ENCODE data around the gene NKAIN4.

Gene NKAIN4

DNA sequence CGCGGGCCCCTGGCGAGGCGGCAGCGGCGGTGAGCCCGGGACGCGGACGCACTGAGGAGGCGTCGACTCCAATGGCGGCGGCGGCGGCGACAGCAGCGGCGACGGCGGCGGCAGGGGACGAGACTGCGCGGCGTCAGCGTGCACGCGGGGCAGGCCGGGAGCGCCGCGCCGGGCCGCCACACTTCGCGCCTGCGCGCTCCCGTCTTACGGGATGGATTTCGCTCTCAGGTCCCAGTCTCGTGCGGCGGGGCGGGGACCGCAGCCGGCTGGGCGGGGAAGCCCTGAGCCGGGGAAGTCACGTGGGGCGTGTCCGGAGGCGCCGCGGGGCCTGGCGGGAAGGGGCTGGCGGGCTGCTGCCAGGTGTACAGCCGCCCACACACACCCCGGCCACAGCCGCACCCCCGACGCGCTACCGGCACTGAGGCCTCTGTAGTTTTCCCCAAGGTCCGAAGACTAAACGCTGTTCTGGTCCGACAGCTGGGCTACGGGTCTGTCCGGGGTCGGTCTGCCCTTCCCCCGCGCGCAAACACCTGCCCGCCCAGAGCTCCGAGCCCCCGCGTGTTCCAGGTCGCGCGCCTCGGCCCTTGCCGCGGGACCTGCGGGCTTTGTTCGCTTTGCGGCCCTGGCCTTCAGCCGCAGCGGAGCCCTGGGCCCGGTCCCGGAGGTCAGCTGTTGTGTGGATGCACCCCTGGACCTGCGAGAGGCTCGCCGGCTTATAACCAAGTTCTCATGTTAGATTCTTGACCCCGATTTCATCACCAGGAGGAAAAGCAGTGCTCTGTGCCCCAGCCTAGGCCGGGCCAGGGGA, 38.0 kb downstream of the NKAIN4 start, which contains the start of gene YTHDF1:
TSS of gene YTHDF1 (minus strand) at position 91 of the 808 bp plus-strand sequence. CDS start 239 bp downstream, outside the sequence.
- peak; percentile 92 for DNase-seq

GRCh38 chr20:63215101-63216040, 38.9 kb downstream of the NKAIN4 start:
- peak; percentile 20 for DNase-seq

- DNase-seq = no peak
These were observed 39.7 kb downstream of the NKAIN4 start for GRCh38 chr20:63214514-63214913.

DNA sequence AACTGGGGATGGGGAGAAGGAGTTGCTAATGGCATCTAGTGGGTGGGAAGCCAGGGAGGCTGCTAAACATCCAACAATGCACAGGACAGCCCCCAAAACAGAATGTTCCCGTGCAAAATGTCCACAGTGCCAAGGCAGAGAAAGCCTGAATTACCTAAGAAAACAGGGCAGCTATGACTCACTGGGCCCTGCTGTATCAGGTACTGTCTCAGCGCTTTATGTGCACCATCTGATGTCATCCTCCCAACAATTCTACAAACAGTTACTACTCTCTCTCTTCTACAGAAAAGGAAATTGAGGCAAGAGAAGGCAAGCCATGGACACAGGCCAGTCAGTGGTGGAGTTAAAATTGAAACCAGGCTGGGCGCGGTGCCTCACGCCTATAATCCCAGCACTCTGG, 41.5 kb downstream of the NKAIN4 start:
- no peak for DNase-seq

GRCh38 chr20:63212393-63212730, 41.9 kb downstream of the NKAIN4 start:
- no peak for DNase-seq

- no peak for DNase-seq
These were observed 44.2 kb downstream of the NKAIN4 start for GRCh38 chr20:63210011-63210605.

- DNase-seq = no peak
These were observed 45.8 kb downstream of the NKAIN4 start for GRCh38 chr20:63208346-63208909.

- no peak for DNase-seq
These were observed 47.4 kb downstream of the NKAIN4 start for GRCh38 chr20:63206878-63207277.

DNA sequence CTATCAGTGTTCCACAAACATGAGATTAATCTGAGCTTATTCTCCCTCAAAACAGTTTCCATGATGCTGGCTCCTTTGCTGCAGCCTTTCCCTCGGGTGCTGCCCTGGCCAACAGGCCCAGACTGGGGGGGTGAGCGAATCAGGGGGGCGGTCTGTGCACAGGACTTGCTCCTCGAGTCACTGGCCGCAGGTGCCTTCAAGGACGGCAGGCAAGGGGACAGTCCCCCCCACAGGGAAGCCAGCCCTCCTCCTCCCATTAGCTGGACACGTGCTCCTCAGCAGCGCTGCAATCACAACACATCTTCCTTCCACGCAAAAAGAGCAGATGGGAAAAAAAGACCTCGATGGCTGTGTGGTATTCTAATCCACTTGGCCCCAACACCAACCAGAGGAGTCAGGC, 48.4 kb downstream of the NKAIN4 start:
- no peak for DNase-seq

DNA sequence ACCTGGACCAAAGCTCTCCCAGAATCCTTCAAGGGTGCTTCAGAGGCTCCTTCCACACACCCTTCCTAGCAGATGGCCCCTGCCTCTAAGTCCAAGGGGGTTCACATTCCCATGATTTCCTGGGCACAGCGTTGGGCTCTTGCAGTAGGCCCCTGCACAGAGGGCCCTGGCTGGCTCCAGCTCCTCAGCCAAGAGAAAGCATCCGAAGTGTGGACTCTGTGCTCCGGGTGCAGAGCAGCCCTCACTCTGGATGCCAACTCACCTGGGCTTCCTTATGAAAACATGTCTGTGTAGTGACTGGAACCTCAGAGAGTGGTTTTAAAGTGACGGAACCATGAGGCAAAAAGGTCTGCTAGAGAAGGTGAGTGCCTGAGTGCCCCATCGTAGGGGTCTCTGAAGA, 49.9 kb downstream of the NKAIN4 start:
- no peak for DNase-seq

DNA sequence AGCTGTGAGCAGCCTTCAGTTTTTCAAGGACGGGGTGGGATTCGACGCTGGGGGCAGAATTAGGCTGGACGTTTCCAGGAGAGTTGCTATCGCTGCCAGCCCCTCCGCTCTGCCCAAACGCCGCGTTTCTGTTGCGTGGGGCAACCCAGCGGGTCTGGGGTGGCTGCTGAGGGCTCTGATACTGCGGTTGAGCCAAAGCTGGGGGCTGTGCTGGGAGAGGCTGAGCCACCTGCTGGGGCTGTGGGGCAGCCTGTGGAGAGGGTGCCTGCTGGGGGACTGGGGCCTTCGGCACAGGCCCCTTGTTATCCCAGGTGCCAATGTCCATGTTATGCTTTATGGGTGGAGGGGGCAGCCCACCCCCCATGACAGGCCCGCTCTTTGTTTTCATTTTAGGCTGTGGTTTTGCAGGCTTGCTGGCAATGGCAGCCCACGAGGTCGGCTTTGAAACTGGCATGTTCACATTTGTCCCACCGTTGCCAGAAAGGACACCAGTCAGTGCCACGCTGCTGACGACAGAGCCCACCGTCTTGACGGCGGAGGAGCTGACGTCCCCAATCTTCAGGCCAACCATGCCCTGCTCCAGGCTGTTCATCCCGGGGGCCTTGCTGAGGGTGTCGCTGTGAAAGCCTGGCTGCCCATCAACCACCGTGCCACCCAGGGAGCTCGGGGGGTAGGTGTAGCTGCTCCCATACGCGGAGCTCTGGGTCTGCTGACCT, 51.3 kb downstream of the NKAIN4 start:
- no peak for DNase-seq

DNA sequence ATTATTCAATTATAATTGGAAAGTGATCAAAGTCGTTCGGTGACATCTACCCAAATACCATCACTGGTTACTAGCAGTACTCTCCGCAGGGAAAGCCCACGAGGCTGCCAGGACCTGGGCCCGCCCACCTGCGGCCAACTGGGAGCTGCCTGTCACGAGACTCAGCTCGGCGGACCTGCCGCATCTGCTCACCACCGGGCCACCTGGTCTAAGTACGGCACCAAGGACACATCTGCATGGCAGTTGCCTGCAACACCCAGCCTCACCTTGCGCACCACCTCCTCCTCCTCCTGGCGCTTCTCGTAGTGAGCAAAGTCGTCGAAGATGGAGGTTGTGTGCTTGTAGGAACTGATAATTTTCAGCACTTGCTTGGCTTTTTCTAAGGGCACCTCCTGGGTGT, 52.2 kb downstream of the NKAIN4 start:
- DNase-seq = no peak

DNA sequence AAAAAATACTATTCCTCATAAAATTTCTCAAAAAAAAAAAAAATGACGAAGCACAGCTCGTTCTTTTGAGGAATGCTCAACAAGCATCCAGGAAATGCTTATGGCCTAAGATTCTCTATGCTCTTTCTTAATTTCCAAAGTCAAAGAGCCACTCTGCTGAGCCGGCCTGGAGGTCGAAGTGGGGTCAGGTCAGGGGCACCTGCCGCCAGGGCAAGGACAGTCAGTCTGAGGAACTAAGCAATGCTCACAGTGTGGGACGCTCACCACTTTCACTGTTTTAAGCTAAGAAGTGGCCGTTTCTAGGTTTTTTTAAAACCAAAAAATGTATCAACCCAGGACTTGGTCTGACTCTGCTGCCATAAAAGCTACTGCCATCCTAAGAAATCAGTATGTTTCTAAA, 55.7 kb downstream of the NKAIN4 start:
- no peak for DNase-seq

DNA sequence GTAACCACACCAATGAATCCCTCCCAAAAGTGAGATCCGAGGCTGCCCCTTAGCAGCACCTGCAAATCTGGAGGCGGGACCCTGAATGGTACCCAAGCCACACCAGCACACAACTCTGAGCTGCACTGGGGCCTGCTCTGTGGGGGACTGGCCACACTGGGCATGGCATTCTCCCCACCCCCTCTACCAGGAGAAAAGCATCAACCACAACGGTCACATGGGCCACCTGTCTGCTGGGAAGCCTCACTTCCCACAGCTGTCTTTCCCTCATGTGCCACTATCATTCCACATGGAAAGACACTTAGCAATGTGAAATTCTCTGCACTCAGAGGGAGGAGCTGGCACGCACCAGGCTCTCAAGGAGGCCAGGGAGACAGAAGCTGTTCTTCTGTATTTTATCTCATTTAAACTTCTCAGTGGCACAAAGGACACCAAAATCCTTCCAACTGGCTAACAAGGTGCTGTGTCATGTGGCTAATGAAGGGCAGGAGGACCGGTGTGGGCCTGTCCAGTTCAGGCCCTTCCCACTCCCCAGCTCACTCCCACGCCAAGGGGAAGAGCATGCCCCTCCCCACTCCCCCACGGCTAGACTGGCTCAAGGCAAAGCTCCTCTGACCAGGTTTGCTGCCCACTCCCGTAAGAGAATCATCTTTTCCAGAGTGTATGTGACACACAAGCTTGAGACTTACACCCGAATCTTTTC, 57.3 kb downstream of the NKAIN4 start:
- no peak for DNase-seq

DNA sequence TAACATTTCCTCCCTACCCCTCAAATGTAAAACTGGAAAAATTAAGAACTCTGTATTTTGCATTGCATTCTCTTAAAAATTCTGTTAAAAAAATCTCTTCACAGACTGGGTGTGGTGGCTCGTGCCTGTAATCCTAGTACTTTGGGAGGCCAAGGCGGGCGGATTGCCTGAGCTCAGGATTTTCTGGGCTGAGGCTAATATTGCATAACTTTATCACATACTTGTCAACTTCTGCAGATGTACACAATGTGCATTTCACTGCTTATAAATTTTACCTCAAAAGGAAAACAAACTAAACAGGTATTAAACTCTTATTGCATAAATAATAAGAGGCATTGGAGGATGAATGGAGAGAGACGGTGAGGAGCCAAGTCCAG, 59.5 kb downstream of the NKAIN4 start:
- no peak for DNase-seq

- no peak for DNase-seq
These were observed 60.1 kb downstream of the NKAIN4 start for GRCh38 chr20:63194007-63194796.

GRCh38 chr20:63192721-63193120, 61.5 kb downstream of the NKAIN4 start:
- DNase-seq = no peak

DNA sequence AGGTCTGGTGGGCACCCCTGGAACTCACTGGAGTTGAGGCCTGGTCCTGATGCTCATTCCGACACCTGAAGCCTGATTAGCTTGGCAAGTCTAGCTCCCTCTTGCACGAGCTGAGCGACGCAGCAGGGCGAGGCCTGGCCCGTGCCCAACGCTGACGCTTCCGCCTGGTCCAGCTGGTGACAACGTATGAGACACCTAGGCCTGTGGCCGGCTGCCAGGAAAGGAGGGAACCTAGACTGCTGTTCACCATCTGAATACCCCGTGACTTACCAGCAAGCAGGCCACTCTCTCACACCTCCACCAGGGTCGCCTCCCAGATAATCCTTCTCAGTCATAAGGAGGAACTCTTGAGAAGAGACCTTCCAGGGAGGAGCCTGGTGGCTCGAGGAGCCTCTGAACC, 62.9 kb downstream of the NKAIN4 start:
- DNase-seq = peak; percentile 98

GRCh38 chr20:63190828-63191227, 63.4 kb downstream of the NKAIN4 start:
- no peak for DNase-seq
